GOT3 (cell line): ENCODE measurements around the gene RAI1.
A peak's percentile ranks its signal among the peaks of the same experiment; 100 is the strongest.

Source experiments
- DNase-seq: peaks from one replicate; lab custom pipeline; 2025; ENCODE audit warnings: mixed read lengths; lab: John Stamatoyannopoulos, UW

RAI1 gene

DNA sequence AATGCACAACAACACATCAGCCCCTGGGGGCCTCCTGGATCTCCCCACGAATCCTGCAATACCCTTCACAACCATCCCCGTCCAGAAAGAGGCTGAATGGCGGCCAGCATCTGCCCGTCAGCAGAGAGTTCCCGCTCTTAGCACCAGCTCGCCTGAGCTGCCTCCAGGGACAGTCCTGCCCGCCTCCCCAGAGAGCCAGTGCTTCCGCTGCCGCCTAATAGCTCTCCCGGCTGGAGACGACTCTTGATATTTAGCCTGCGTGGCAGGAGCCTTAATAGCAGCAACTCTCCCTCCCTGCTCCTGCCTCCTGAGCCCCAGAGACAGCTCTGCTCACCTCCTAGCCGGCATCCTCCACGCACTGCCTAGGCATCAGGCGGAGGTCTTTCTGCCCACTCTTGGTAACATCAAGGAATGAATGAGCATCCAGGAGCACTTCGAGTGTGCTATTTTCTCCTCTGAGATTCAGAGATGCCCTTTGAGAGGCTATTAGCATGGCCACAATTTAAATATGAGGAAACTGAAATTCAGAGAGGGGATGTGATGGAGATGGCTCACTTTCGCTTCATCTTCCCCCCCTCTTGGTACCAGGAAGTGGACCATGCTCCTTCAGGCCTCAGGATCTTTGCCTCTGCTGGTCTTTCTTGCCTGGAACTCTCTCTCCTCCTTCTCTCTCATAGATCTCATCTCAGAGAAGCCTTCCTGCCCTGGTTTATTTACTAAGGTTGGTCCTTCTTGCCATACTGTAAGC is 67.9 kb downstream of the RAI1 start:
- no peak for DNase-seq

DNA sequence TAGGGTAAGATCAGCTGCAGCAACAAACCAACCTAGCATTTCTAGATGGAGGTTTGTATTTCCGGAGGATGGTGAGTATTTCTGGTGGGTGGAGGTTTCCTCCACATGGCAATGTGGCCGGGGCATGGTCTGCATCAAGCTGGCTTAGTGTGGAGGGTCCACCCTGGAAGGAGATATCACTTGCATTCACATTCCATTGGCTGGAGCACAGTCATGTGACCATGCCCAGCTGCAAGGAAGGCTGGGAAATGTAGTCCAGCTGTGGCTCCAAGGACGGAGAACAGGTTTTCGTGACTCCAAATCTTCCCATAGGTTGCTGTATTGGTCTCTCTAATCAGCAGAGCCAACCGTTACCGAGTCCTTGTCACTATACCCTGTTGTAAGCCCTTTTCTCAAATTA is 68.7 kb downstream of the RAI1 start:
- no peak for DNase-seq

DNA sequence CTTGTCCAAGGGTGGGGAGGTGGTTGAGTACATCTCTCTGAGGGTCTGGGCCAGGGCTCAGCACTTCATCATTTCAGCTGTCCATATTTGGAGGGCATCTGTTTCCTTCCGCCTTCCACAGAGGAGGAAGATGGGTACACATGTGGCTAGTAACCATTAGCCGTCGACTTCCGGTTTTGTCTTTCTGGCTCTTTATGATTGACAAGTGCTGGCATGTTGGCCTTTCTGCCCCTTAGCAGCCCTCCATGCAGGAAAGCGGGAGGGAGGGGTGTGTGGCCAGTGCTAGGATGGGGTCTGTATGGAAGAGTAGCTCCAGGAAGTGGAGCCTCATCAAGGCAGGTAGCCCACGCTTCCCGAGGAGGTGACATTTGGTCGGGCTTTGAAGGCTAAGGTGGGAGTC is 69.6 kb downstream of the RAI1 start:
- no peak for DNase-seq

DNA sequence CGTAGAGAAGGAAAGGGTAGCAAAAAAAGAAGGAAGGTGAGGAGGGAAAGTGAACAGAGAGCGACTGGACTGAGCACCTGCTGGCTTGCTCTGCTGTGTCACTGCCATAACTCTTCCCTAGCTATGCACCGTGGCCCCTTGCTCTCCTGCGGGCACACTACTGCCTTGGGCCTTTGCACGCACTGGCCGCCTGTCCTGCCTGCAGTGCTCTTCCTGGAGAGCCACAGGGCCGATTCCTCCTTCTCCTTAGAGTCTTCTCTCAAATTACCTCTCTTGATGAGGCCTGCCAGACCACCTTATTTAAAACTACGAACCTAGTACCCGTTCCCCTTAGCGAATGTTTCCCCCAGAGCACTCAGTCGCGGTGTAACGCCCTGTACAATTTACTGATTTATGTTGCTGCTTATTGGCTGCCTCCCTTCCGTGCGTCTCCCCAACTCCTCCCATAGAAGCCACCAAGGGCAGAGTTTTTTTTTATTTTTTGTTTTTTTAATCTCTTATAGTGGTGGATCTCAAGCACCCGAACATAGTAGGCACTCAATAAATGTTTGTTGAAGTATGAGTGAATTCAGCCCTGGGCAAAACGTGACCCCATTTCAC is 70.3 kb downstream of the RAI1 start:
- DNase-seq: no peak

DNA sequence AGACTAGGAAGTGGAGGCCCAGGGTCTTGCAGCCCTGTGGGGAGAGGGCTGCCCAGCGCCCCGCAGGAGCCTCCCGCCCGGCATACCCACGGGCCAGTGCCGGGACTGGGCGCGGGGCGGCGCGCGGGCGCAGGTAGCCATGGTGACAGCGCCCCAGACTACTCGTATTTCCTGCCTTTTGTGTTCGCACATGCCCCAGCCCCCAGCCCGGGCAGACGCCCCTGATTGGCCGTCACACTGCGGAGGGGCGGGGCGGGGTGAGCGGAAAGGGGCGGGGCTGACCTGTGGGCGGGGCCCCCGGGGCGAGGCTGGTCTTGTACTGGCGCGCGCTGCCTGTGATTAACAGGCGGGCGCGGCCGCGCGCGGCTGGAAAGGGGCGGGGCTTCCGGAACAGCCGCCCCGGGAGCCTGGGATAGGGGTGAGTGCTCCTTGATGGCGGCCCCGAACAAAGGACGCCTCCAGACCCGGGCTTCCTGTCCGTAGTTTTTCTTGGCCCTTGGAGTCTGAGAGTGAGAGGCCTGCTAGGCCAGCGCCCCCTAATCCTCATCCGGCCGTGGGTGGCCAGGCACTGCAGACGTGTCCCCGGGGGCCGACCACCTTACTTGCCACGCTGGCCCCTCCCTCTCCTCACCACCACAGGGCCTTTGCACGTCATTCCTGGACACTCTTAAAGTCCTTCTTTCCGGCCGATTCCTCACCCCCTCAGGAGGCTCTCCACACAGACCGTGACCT is 71.0 kb downstream of the RAI1 start:
- peak; percentile 89 for DNase-seq

DNA sequence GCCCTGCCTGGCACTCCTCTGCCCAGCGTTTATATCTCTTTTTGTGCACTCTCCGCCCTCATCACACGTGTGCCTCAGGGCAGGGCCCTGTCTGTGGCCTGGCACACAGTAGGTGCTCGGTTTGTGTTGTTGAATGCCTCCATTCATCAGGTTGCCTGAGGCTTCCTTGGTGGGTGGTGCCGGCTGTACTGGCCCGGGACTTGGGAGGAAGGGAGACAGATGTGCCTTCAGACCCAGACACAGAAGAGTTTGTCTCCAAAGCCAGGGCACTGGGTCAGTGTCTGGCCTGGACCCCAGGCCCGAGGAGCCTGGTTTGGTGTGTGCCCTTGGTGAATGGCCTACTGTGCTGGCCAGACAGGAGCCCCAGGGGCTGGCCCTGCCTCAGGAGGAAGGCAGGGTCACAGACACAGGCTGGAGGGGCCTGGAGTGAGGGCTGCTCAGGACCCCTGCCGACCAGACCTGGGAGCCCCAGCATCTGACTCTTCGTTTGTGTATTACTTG is 71.6 kb downstream of the RAI1 start:
- no peak for DNase-seq

DNA sequence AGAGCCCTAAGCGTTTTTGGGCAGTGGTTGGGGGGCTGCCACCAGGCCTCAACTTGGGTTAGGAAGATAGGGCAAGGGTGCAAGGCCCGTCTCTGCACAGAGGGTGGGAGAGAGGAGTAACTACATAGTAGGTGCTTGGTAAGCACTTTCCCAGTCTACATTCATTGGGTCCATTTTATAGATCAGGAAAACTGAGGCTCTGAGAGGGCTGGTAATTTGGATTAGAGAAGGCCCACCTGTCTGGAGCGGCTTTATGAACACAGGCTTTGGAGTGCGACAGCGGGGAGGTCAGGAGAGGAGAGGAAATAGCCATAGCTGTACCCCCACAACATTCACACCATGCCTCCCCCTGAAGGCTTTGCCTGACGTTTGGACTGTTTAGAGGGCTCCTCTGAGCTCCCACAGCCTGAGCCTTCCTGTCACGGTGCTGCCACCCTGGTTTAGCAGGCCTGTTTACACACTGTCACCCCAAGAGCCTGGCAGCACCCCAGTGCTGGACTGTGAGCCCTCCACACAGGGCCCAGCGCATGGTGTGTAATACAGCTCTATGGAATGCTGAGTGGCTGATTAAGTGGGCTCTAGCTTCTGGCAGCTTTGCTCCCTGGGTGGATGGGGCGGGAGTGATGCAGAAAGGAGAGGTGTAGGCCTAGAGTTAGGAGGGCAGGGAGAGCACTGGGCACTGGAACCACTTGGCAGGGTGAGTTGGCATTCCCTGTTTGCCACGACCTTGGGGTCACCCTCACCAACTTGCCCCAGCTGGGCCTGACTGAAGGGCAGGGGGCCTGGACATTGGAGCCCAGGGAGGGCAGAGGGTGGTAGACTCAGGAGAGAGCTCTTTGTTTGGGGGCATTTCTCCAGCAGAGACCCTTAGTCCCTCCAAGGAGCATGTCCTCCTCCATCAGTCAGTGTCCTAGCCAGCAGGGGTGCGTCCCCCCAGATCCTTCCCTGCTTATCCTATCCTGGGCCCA is 73.7 kb downstream of the RAI1 start:
- DNase-seq: no peak

DNA sequence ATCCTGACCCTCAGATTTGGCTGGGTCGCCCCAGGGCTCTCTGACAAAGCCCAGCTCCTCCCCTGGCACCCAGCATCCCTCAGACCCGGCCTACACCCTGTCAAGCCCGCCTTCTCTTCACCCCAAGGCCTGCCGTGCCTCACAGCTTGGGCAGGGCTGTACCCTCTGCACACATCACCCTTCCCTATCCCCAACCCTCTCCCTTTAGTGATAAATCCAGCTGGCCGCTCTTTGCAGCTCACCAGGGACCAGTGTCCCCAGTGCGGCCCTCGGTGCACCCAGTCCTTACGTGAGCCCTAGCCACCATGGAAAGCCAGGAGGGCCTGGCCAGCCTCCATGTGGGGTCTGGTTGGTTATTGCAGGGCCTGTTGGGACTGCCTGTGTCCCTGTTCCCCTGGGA is 74.5 kb downstream of the RAI1 start:
- no peak for DNase-seq

DNA sequence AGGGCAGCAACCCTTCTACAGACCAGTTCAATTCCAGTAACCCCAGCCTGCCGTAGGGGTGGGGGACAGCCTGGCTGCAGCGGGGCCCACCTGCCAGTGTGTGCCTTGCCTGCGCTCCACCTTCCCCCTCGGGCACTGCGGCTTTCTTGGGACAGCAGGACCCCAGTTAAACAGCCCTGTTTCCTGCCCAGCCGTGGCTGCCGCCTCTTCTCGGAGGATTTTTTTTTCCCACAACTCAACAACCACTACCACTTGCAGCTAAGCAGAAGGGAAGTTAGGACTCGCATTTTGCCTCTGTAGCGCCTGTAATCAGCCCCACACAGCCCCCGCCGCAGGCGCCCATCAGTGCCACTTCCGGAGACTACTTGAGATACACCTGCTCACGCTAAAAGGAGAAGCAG is 76.1 kb downstream of the RAI1 start:
- DNase-seq: no peak

DNA sequence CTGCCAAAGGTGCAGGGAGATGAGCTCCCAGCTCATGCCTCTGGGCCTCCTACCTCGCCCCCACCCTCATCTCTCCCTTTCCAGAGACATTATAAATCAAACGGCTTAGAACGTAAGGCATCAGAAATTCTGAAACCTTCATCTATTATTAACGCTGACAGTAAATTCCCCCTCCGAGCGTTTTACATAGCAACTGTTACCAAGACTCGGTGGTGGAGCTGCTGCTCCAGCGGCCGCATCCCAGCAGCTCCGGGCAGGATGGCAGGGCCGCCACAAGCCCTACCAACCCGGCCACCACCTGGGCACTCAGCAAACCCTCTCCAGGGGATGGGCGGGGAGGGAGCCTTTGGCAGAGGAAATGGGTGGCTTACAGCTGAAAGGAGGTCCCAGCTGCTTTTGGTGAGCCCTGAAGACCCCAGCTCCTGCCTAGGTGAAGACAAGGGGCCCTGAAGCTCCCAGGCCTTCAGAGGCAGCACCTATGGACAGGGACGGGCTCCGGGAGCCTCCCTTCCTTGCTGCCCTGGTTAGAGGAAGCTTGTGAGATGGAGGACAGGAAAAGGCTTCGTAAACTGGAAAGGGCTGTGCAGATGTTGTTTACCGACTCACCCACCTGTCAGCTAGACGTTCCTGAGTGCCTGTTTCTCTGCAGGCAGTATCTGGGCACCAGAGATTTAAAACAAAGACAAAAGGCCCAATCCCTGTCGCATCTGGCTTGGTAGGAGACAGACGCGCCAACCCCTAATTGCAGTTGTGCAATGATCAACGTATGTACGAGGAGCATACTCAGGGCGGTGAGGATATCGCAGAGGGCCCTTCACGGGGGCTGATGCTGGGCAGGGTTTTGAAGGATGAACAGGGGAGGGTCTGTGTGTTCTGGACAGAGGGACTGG is 76.9 kb downstream of the RAI1 start:
- no peak for DNase-seq

DNA sequence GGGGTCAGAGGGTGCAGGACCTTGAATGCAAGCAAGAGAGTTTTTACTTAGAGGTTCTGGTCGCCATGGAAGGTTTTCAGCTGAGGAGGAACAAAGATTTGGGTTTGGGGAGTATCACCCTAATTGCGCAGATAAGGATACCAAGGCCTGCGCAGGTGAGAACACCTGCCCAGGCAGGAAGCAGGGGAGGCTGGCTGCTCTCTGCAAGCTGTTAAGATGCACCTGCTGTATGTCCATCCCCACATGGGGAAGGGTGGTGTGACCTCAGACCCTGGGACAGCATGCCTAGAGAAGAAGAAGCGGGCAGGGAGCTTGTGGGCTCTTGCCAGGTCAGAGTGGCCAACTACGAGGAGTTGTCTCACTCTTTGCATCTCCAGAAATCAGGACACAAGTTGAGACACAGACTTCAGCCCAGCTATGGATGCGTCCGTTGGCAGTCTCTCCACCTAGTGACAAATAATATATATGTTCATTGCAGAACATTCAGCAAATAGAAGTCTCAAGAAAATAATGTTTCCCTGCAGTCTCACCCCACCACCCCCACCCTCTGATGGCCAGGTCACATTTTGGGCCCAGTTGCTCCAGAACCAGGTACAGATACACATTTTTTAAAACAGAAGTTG is 77.8 kb downstream of the RAI1 start:
- no peak for DNase-seq

DNA sequence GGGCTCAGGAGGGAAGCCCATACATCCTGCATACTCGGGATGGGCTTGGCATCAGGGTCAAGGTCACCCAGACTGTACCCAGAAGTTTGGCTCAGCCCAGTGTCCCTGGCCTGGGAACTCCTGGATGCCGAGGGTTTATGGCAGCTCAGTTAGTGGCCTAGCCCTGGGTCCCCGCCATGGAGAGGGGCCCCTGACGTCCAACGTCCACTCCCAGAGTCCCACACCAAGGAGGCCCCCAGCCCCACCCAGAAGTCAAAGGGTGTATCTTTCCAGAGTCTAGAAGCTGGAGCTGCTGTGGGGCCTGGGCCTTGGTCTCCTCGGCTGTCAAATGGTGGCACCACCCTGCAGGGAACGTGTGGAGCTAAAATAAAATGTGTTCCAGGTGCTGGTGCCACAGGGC is 79.1 kb downstream of the RAI1 start:
- no peak for DNase-seq

DNA sequence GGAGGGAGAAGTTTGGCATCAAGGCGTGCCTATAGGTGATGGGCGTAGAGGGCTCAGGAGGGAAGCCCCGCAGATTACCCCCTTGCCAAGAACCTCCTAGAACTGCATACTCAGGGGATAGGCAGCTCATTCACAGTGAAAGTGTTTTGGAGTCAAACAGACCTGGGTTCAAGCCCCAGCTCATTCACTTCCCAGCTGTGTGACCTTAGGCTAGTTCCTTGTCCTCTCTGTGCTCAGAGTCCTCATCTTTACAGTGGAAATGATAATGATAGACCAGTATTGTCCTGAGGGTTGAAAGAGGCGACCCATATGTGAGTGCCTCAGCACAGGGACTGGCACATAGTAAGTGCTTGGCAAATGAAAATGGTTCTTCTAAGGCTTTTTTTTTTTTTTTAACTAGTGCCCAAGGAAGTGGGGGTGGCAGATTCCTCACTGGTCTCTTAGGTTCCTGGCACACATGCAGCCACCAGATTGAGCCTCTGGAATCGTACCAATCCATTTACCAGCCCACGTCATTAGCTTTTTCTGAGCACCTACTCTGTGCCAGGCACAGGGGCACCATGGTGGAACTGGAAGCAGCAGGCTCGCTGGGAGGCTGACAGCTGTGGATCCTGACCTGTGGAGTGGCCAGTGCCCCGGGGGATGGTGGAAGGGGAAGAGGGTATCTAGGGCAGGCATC is 79.8 kb downstream of the RAI1 start:
- DNase-seq: no peak

DNA sequence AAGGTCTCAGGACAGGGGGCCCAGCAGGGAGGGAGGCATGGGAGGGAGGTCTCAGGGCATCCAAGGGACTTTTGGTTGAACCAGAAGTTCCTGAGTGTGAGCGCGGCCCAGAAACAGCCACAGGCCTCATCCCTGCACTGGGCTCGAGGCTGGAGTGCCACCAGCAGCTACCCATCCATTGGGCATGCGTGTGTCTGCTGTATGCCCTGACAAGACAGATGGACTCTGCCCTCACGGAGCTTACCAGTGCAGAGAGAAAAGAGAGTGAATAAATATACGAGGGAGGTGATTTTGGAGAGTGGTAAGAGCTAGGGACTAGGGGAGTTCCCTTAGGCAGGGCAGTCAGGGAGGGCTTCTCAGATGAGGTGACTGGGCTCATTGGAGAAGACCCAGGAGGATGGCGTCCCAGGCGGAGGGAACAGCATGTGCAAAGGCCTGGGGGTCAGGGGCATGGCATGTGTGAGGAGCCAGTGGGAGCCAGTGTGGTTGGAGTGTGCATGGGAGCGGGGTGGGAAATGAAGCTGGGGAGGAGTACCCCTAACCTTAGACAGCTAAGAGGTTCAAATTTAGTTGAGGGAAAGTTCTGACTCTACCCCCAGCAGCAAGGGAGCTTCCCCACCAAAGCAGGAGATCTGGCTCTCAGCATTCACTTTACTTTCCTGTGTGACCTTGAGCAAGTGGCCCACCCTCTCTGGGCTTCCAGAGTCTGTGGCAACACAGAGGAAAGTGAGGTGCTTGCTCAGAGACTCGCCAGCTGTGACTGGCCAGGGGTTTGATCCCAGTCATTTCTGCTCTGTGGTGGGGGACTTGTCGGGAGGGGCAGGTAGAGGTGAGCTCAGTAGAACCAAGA is 80.9 kb downstream of the RAI1 start:
- DNase-seq: no peak

DNA sequence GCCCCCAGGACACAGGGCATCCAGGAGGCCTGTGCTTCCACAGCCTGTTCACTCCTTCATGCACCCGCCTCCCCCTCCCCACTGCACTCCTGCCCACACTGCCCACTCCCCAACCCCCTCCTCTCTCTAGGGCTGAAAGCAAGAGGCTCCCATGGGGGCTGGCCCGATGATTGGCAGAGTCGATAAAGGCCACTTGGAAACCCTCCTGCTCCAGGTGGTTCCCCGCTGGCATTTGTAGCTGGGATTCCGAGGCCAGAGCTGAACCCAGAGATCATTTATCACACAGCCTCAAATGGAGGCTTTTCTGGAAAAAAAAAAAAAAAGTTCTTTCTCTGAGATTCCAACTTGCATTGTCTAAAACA is 81.5 kb downstream of the RAI1 start:
- DNase-seq: no peak

DNA sequence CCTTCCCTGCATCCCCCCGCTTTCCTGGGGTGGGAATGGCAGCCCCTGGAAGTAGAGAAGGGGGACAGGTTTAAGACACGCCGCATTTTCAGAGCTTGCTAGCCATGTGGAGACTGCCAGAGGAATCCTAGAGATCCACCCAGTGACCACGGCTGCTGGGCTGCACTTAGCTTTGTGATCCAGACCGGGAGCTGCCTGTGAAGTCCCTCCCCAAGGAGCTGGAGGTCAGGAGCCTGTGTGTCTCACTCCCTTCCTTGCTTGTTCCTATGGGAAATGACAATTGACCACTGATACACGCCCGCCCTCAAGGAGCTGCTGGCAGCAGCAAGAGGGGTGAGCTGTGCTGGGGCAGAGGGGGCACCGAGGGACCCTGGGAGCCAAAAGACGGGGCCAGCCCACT is 81.9 kb downstream of the RAI1 start:
- DNase-seq: no peak

DNA sequence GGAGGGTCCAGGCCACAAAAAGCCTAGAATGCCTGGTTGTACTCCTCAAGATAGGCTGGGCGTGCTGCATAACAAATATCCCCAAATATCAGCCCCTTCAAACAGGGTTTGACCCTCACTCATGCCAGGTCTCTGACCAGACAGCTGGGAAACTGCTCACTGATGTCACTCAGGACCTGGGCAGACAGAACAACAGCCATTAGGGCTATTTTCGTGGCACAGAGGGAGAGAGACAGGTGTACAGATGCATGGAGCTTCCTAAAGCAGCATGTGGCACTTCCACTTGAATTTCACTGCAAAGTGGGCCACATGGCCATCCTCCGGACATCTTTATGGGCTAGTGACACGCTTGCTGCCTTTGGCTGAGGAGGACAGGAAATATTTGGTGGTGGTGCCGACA is 82.5 kb downstream of the RAI1 start:
- no peak for DNase-seq

DNA sequence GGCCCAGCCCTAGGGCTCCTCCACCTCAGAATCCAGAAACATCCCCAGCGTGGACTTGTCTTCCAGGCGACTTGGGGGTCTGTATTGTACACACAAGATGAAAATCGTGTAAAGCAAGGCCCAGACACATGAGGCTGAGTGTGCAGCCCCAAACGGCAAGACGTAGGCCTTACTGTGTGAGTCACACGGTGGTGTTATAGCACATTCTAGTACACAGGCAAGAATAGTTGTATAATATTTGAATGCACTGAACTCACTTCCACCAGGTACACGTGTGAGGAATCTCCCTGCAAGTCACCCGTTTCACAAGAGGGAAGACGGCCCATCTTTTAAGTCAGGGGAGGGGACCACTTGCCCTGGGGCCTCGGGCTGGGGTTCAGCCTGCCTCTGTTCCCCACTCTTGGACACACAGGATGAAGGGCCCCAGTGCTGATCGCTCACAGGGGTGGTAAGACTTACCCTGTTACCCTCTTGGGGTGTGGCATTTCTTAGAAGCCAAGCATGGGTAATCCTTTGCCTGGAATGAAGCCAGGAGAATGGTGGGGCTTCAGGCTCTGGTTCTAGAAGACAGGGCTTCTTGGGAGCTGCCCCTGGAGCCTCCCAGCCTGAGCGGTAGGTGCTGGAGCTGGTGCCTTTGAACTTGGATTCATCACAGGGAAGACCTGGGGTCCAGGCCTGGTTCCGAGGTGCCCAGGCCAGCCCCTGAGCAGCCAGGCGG is 84.3 kb downstream of the RAI1 start:
- no peak for DNase-seq
